Parietal lobe (tissue), 2 donors: ENCODE measurements around the gene NR1H4. TPM values are rescaled to one million over a fixed set of nuclear protein-coding genes. Genes with fewer than 3 reads are reported as not detected.

Experiments used
- small RNA-seq: library from RNA; depleted of rRNA; stranded (forward); fragments of <200 nt; gene quantifications from one replicate; pipeline ENCODE3, GENCODE V24; 2014; ENCODE audit warnings: low replicate concordance
- total RNA-seq: library from RNA; depleted of rRNA; stranded (reverse); fragments of >200 nt; gene quantifications from one replicate; pipeline ENCODE4 v1.2.3, GENCODE V29; 2014

The NR1H4 gene
- total RNA-seq = 0.31 TPM

DNA sequence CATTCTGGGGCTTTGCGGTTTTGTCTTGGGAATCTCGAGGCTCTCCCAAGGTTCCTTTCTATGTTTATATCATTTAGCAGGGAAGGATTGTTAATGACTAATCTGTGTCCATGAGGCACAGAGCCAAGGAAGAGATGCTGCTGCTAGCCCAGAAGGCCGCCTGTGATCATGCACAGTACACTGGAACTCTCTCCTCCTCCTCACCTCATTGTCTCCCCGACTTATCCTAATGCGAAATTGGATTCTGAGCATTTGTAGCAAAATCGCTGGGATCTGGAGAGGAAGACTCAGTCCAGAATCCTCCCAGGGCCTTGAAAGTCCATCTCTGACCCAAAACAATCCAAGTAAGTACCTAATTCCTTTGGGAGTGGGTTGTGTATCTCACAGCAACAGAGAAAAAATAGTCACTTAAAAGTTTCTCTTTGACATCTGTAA lies at the start of gene NR1H4:
Gene NR1H4, plus strand, starts transcription at position 151 of the 435 bp plus-strand sequence. CDS start 19,458 bp downstream, outside the sequence.

DNA sequence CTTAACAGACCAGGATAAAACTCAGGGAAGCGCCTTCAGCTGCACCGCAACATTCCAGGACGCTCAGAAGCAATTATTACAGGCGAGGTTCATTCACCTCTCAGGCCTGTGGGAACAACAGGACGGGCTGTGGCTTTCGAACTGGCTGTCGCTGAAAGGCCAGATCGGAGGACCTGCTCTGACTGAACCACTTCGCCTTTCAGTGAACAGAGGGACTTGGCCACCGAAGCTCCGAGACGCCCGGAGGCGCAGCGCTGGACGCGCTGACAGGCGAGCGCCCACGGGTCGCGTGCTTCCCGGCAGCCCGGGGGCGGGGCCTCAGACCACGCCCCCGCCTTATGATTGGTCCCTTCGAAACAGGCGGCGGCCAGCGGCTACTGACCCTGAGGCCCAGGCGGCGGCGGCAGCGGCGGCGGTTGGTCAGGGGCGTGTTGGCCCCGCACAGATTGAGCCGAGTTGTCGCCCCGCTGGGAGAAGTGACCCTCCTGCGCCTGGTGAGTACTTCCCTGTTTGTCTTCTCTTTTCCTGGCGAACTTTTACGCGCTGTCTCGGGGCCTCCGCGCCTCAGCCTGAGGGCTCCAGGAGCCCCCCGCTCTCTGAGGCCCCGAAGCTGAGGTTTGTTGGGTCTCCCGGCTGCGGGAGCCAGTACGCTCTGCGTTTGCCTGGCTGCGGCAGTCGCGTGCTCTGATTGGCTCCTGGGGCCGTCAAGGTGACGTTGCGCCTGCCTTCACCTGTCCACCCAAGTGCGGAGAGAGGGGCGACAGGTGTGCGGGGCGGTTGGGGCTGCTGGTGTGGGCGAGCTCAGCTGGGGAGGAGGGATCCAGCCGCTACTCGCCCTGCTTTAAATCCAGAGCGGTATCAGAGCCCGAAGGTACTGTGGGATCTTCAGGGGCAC lies 99.9 kb downstream of the NR1H4 start, which contains the start of gene GAS2L3:
Gene GAS2L3, plus strand, starts transcription at position 393 of the 895 bp plus-strand sequence. CDS start 21,221 bp downstream, outside the sequence.

Small RNAs within 50 kb of the gene (small RNA-seq; reads per million reads assigned to genes)
- gene AC010200.2 = not detected

Other genes starting within 250 kb of the NR1H4 start
- gene DEPDC4, start 206.8 kb upstream of the NR1H4 start, total RNA-seq = 1.3 TPM
- gene SCYL2, start 206.7 kb upstream of the NR1H4 start, total RNA-seq = 131 TPM
- gene SLC17A8, start 116.8 kb upstream of the NR1H4 start, total RNA-seq = 0.63 TPM
- gene GAS2L3, start 99.8 kb downstream of the NR1H4 start, total RNA-seq = 94.2 TPM